WTC11 (cell line): ENCODE data around the gene SYNJ2. TPM values are rescaled to one million over a fixed set of nuclear protein-coding genes. Genes with fewer than 3 reads are reported as not detected.

ENCODE experiments used
- ATAC-seq: fragments of 200-7000 bp; cut with Tn5 transposase; 2 replicates; pipeline ENCODE4 v1.10.0; 2021; ENCODE audit warnings: mild to moderate bottlenecking, moderate library complexity
- CTCF ChIA-PET: fragments of 300-600 bp; sonication (Branson Sonifier 250); formaldehyde crosslinking; loops from one replicate; lab custom pipeline; 2021; ENCODE audit warnings: antibody characterized with exemption; lab: Charles Lee
- POLR2A ChIA-PET: fragments of 350-600 bp; sonication (Branson Sonifier 250); formaldehyde crosslinking; loops from one replicate; lab custom pipeline; 2021; ENCODE audit warnings: antibody characterized with exemption; lab: Charles Lee
- DNase-seq: peaks from one replicate; pipeline ENCODE4 v3.0.0; 2021; ENCODE audit warnings: low spot score
- H3K27ac Mint-ChIP-seq: 2 replicates; pipeline ENCODE4 v1.8.0; 2021; ENCODE audit warnings: mixed read lengths
- H3K27me3 Mint-ChIP-seq: 2 replicates; pipeline ENCODE4 v1.8.0; 2021; ENCODE audit warnings: low read depth, mild to moderate bottlenecking, moderate library complexity, mixed read lengths
- H3K36me3 Mint-ChIP-seq: 2 replicates; pipeline ENCODE4 v1.8.0; 2021; ENCODE audit warnings: mixed read lengths
- H3K4me1 Mint-ChIP-seq: 2 replicates; pipeline ENCODE4 v1.8.0; 2022; ENCODE audit warnings: mixed read lengths
- H3K4me3 Mint-ChIP-seq: 2 replicates; pipeline ENCODE4 v1.8.0; 2021; ENCODE audit warnings: mild to moderate bottlenecking, moderate library complexity, mixed read lengths
- H3K9me3 Mint-ChIP-seq: 2 replicates; pipeline ENCODE4 v1.8.0; 2021; ENCODE audit warnings: mixed read lengths
- AFF4 ChIP-seq: sonication (generic); formaldehyde crosslinking; IDR thresholded peaks from 2 replicates; pipeline ENCODE4 v1.8.1; 2023; ENCODE audit warnings: mild to moderate bottlenecking, missing genetic modification reagents, borderline replicate concordance
- ATF1 ChIP-seq: sonication (generic); formaldehyde crosslinking; IDR thresholded peaks from 2 replicates; pipeline ENCODE4 v1.8.1; 2023; ENCODE audit warnings: mild to moderate bottlenecking, moderate library complexity, missing genetic modification reagents
- FOXK1 ChIP-seq: sonication (generic); formaldehyde crosslinking; IDR thresholded peaks from 2 replicates; pipeline ENCODE4 v1.8.0; 2022; ENCODE audit warnings: mild to moderate bottlenecking, moderate library complexity, missing genetic modification reagents
- GABPB1 ChIP-seq: sonication (generic); formaldehyde crosslinking; IDR thresholded peaks from 2 replicates; pipeline ENCODE4 v1.8.1; 2023; ENCODE audit warnings: mild to moderate bottlenecking, missing genetic modification reagents
- IRF1 ChIP-seq: sonication (generic); formaldehyde crosslinking; IDR thresholded peaks from 2 replicates; pipeline ENCODE4 v1.8.0; 2023; ENCODE audit warnings: missing genetic modification reagents
- MAX ChIP-seq: sonication (generic); formaldehyde crosslinking; IDR thresholded peaks from 2 replicates; pipeline ENCODE4 v1.8.0; 2022; ENCODE audit warnings: mild to moderate bottlenecking, missing genetic modification reagents
- MYBL2 ChIP-seq: sonication (generic); formaldehyde crosslinking; IDR thresholded peaks from 2 replicates; pipeline ENCODE4 v1.8.1; 2023; ENCODE audit warnings: mild to moderate bottlenecking, moderate library complexity, missing genetic modification reagents
- NFATC4 ChIP-seq: fragments of 250-450 bp; sonication (Bioruptor Pico); IDR thresholded peaks from 2 replicates; pipeline ENCODE4 v1.9.0; 2021; ENCODE audit warnings: mild to moderate bottlenecking
- NFE2L1 ChIP-seq: sonication (generic); formaldehyde crosslinking; IDR thresholded peaks from 2 replicates; pipeline ENCODE4 v1.8.1; 2023; ENCODE audit warnings: missing genetic modification reagents
- NFYB ChIP-seq: sonication (generic); formaldehyde crosslinking; conservative IDR thresholded peaks from 2 replicates; pipeline ENCODE4 v1.8.0; 2022; ENCODE audit warnings: low read depth, missing genetic modification reagents
- SP1 ChIP-seq: sonication (generic); formaldehyde crosslinking; conservative IDR thresholded peaks from 2 replicates; pipeline ENCODE4 v1.8.1; 2022; ENCODE audit warnings: missing genetic modification reagents
- ZBTB43 ChIP-seq: sonication (generic); formaldehyde crosslinking; IDR thresholded peaks from 2 replicates; pipeline ENCODE4 v1.8.1; 2023; ENCODE audit warnings: mild to moderate bottlenecking, missing genetic modification reagents
- ZNF416 ChIP-seq: fragments of 250-450 bp; sonication (Bioruptor Pico); IDR thresholded peaks from 2 replicates; pipeline ENCODE4 v1.9.0; 2021; ENCODE audit warnings: mild to moderate bottlenecking, inconsistent platforms
- total RNA-seq: library from RNA; stranded (reverse); gene quantifications from 3 replicates; pipeline ENCODE4 v1.2.3, GENCODE V29; 2021
- TF ChIP-seq, protein P1 (sequence below): sonication (generic); formaldehyde crosslinking; IDR thresholded peaks from 2 replicates; pipeline ENCODE4 v1.8.1; 2023; ENCODE audit warnings: mild to moderate bottlenecking, missing genetic modification reagents, moderate library complexity
- TF ChIP-seq, protein P2 (sequence below): sonication (generic); formaldehyde crosslinking; IDR thresholded peaks from 2 replicates; pipeline ENCODE4 v1.8.0; 2022; ENCODE audit warnings: mild to moderate bottlenecking, missing genetic modification reagents

Gene SYNJ2
- total RNA-seq, 1 experiment from 2014 or later = 15.3 TPM

- CTCF ChIA-PET = no interaction called here
- H3K9me3 Mint-ChIP-seq = no peaks in the 10 kb centered on the region
These were observed 3.5 kb upstream of the SYNJ2 start for GRCh38 chr6:157978021-157978783.

GRCh38 chr6:157980288-157981131, 1.2 kb upstream of the SYNJ2 start:
- Mint-ChIP-seq H3K27me3 (peaks cover 33% of the 10 kb centered on the region), H3K36me3 (no peaks in the 10 kb centered on the region), H3K4me3 (peak overlapping the region; percentile 68), H3K4me1 (peaks cover 40% of the 10 kb centered on the region), H3K9me3 (no peaks in the 10 kb centered on the region)
- peak; percentile 8 for ATAC-seq
- DNase-seq = peak; percentile 36
- POLR2A ChIA-PET = interaction anchor here (1.0 kb wide), 1 partner anchor 46 kb away, joined by 3 read pairs; no protein-coding TSS in a partner anchor
- TF ChIP-seq NFATC4 (CRISPR knock-in tag) (no peak), AFF4 (no peak)
- TF ChIP-seq, protein P1, sequence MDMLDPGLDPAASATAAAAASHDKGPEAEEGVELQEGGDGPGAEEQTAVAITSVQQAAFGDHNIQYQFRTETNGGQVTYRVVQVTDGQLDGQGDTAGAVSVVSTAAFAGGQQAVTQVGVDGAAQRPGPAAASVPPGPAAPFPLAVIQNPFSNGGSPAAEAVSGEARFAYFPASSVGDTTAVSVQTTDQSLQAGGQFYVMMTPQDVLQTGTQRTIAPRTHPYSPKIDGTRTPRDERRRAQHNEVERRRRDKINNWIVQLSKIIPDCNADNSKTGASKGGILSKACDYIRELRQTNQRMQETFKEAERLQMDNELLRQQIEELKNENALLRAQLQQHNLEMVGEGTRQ (CRISPR knock-in tag) = no peak
- TF ChIP-seq, all 79 proteins: peak for 0
- CTCF ChIA-PET = interaction anchor here (1.1 to 1.3 kb wide), 2 partner anchors 32 to 46 kb away, joined by 3 to 5 read pairs; no protein-coding TSS in a partner anchor
- no peak overlapping the region for H3K27ac Mint-ChIP-seq

More at GRCh38 chr6:157978021-157978783, 3.5 kb upstream of the SYNJ2 start:
- no peaks in the 10 kb centered on the region for H3K36me3 Mint-ChIP-seq
- H3K27ac Mint-ChIP-seq = no peak overlapping the region
- H3K4me1 Mint-ChIP-seq = peaks cover 30% of the 10 kb centered on the region
- ATAC-seq (no peak), DNase-seq (no peak)
- peak; percentile 83 for TF ChIP-seq GABPB1 (CRISPR knock-in tag)
- no peak for TF ChIP-seq ATF1 (CRISPR knock-in tag)
- H3K4me3 Mint-ChIP-seq = no peak overlapping the region
- POLR2A ChIA-PET = no interaction called here
- peaks cover 33% of the 10 kb centered on the region for H3K27me3 Mint-ChIP-seq

- Mint-ChIP-seq H3K4me3 (peak overlapping the region; percentile 68), H3K4me1 (peaks cover 46% of the 10 kb centered on the region), H3K36me3 (no peaks in the 10 kb centered on the region), H3K27ac (no peak overlapping the region)
- peak; percentile 3; the same call in 1 of the 2 replicates for ATAC-seq
- no peak for DNase-seq
- TF ChIP-seq ZNF416 (CRISPR knock-in tag) (no peak), NFE2L1 (CRISPR knock-in tag) (peak; percentile 79; the same call in 1 of the 2 replicates), MYBL2 (CRISPR knock-in tag) (no peak), SP1 (0 out of 2 replicates have a peak, but pooled peaks have one; percentile 5), ZBTB43 (CRISPR knock-in tag) (peak; percentile 39; the same call in 1 of the 2 replicates), GABPB1 (CRISPR knock-in tag) (no peak), IRF1 (CRISPR knock-in tag) (no peak), NFYB (CRISPR knock-in tag) (0 out of 2 replicates have a peak, but pooled peaks have one; percentile 12), MAX (CRISPR knock-in tag) (peak; percentile 53; the same call in 1 of the 2 replicates), FOXK1 (CRISPR knock-in tag) (0 out of 2 replicates have a peak, but pooled peaks have one; percentile 42)
- TF ChIP-seq, protein P2, sequence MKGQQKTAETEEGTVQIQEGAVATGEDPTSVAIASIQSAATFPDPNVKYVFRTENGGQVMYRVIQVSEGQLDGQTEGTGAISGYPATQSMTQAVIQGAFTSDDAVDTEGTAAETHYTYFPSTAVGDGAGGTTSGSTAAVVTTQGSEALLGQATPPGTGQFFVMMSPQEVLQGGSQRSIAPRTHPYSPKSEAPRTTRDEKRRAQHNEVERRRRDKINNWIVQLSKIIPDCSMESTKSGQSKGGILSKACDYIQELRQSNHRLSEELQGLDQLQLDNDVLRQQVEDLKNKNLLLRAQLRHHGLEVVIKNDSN (CRISPR knock-in tag) = peak; percentile 80
- TF ChIP-seq, protein P1 (CRISPR knock-in tag) = peak; percentile 84
- TF ChIP-seq, all 79 proteins: peak for 8
- Mint-ChIP-seq H3K9me3 (no peaks in the 10 kb centered on the region), H3K27me3 (peaks cover 32% of the 10 kb centered on the region)
- POLR2A ChIA-PET = interaction anchor here (1.0 kb wide), 1 partner anchor 45 kb away, joined by 3 read pairs; no protein-coding TSS in a partner anchor
- CTCF ChIA-PET = interaction anchor here (1.3 kb wide), 1 partner anchor 45 kb away, joined by 5 read pairs; no protein-coding TSS in a partner anchor
These were observed 600 bp upstream of the SYNJ2 start for GRCh38 chr6:157981132-157981394.
